ENCODE results near the gene SMC5.
A peak's percentile ranks its signal among the peaks of the same experiment; 100 is the strongest.
"Not testable (repeated sequence)": the region's sequence is repeated elsewhere in the genome, so short reads cannot be mapped to it uniquely, and the experiment has no call there.

Gene SMC5

DNA sequence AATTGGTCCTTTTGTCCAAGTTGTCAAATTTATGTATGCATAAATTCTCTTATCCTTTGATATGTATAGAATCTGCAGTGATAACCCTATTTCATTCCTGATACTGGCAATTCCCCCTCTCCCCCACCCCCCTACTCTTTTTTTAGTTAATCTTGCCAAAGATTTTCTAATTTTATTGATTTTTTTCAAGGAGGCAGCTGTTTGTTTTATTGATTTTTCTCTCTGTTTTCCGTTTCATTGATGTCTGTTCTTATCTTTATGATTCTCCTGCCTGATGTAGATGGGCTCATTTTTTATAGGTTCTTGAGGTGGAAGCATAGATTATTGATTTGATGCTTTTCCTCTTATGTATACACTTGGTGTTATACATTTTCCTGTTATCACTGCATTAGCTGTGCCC lies 34.4 kb downstream of the SMC5 start:
- no peak overlapping the region for H3K27ac Mint-ChIP-seq
- no peaks in the 10 kb centered on the region for H3K27me3 Mint-ChIP-seq
- H3K4me3 Mint-ChIP-seq: no peak overlapping the region
- H3K4me1 Mint-ChIP-seq (ENCODE audit: low read depth): peaks cover 12% of the 10 kb centered on the region
- H3K9me3 Mint-ChIP-seq: peaks cover 6% of the 10 kb centered on the region
- peaks cover 79% of the 10 kb centered on the region for H3K36me3 Mint-ChIP-seq (ENCODE audit: low read depth)

DNA sequence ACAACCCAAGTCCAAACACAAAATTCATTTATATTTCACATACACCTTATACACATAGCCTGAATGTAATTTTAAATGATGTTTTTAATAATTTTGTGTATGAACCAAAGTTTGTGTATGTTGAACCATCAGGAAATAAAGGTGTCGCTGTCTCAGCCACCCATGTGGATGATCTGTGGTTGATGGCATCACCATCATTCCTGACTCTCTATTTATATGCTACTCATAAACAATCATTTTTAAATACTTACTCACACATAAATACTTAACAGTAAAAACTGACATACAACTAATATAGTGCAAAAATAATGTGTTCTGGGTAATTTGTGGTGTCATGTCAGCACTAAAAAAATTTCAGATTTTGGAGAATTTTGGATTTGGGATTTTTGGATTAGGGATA lies 38.4 kb downstream of the SMC5 start:
- Mint-ChIP-seq H3K4me3 (no peak overlapping the region), H3K27ac (no peak overlapping the region), H3K36me3 (ENCODE audit: low read depth) (peaks cover 78% of the 10 kb centered on the region), H3K27me3 (no peaks in the 10 kb centered on the region), H3K4me1 (ENCODE audit: low read depth) (peaks cover 12% of the 10 kb centered on the region), H3K9me3 (no peaks in the 10 kb centered on the region)

DNA sequence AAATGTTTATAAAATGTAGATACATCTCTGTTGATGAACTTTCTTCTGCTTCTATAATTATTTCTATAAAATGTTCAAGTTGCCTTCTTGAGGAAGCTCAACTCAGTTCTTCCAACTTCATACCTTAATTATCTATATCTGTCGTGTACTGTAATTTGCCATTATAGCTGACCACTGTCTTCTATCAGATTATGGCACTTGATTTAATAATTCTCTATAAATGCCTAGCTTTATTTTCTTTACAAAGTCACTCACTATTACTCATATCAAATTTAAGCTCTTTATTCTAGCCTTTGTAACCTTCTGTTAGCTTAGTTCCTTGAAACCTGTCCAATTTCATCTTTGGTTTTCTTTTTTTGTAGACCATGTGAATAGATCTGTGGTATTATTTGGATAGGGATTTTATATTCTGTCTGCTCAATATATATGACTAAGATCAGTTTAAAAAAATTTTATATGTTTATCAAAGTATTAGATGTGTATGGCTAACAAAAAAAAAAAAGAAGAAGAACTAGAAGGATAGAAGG lies 39.5 kb downstream of the SMC5 start:
- no peak overlapping the region for H3K4me3 Mint-ChIP-seq
- no peaks in the 10 kb centered on the region for H3K9me3 Mint-ChIP-seq
- peaks cover 12% of the 10 kb centered on the region for H3K4me1 Mint-ChIP-seq (ENCODE audit: low read depth)
- H3K36me3 Mint-ChIP-seq (ENCODE audit: low read depth): peaks cover 75% of the 10 kb centered on the region
- no peak overlapping the region for H3K27ac Mint-ChIP-seq
- no peaks in the 10 kb centered on the region for H3K27me3 Mint-ChIP-seq

DNA sequence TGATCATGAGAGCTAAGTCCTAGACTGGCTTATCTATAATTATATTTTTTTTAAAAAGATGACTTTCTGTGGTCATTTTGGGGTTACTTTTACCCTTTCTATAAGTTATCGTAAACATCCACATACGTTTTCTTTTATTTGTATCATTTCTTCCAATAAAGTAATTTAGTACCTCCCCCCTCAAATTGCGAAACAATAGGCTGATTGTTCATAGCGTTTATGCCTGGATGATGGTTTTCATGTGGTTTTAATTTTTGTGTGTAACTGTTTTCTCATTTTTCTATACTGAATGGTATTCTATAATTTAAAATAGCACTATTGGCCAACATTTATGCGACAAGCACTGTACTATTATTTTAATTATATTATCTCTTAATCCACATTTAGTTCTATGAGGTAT lies 44.5 kb downstream of the SMC5 start:
- H3K4me3 Mint-ChIP-seq: no peak overlapping the region
- H3K9me3 Mint-ChIP-seq: no peaks in the 10 kb centered on the region
- H3K4me1 Mint-ChIP-seq (ENCODE audit: low read depth): no peaks in the 10 kb centered on the region
- H3K36me3 Mint-ChIP-seq (ENCODE audit: low read depth): peaks cover 85% of the 10 kb centered on the region
- H3K27ac Mint-ChIP-seq: no peak overlapping the region
- H3K27me3 Mint-ChIP-seq: no peaks in the 10 kb centered on the region

DNA sequence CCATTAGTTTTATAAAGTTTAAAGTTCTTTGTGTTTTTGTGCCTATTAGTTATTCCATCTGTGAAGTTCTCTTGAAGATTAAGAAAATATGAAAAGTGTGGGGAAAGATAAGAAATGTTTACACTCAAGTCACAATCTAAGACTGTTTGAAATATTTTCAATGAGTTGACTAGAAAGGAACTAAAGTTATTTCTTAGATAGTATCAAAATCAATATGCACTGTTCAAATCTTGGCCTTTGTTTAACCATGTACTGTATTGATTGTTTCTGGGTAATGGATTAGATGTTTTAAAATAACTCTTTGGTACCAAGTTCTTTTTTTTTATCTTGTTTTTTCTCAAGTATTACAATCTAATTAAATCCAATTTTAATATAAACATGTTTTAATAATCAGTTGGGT lies 46.0 kb downstream of the SMC5 start:
- Mint-ChIP-seq H3K9me3 (no peaks in the 10 kb centered on the region), H3K4me1 (ENCODE audit: low read depth) (no peaks in the 10 kb centered on the region), H3K27ac (no peak overlapping the region), H3K4me3 (no peak overlapping the region), H3K36me3 (ENCODE audit: low read depth) (peaks cover 85% of the 10 kb centered on the region), H3K27me3 (no peaks in the 10 kb centered on the region)

DNA sequence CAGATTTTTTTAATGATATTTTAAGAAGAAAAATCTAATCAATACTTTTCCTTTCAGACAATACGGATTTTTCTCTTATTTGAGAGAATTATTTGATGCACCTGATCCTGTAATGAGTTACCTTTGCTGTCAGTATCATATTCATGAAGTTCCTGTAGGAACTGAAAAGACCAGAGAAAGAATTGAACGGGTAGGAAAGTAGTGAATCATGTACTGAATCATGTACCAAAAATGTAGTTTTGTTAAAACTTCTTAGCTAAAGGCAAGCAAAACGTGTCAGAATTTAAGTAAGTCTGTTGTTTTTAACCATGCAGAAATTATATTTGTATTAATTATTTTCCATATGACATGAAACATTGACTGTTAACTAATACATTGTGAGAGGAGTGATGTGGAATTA lies 56.6 kb downstream of the SMC5 start:
- Mint-ChIP-seq H3K36me3 (ENCODE audit: low read depth) (peaks cover 65% of the 10 kb centered on the region), H3K4me1 (ENCODE audit: low read depth) (no peaks in the 10 kb centered on the region), H3K9me3 (no peaks in the 10 kb centered on the region), H3K4me3 (no peak overlapping the region), H3K27ac (no peak overlapping the region), H3K27me3 (no peaks in the 10 kb centered on the region)

DNA sequence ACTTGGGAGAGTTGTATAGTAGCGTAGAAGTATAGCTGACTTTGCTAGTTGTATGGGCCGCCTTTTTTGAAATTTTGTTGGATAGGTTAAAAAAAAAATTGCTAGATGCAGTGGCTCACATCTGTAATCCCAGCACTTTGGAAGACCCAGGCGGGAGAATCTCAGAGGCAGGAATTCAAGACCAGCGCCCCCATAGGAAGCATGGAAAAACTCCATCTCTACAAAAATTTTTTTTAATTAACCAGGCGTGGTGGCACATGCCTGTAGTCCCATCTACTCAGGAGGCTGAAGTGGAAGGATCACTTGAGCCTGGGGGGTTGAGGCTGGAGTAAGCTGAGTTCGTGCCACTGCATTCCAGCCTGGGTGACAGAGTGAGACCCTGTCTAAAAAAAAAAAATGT lies 59.2 kb downstream of the SMC5 start:
- Mint-ChIP-seq H3K36me3 (ENCODE audit: low read depth) (peaks cover 55% of the 10 kb centered on the region), H3K4me1 (ENCODE audit: low read depth) (no peaks in the 10 kb centered on the region), H3K9me3 (no peaks in the 10 kb centered on the region), H3K4me3 (no peak overlapping the region), H3K27me3 (no peaks in the 10 kb centered on the region), H3K27ac (no peak overlapping the region)

DNA sequence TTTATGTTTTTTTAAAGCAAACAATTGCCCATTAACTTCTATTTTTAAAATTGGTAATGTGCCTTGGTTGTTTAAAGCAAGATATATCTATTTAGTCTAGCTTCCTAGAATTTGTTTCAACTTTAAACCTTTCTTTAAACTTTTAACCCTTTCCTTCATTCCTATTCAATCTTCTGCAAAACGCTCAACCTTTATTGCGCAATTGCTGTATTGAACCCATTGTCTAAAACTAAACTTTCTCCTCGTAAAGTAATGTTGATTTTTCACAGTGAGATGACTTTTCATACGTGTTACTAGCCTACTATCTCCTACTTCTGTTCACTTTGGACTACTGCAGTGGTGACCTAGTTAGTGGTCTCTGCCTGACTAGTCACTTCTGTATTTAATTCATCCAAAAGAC lies 63.3 kb downstream of the SMC5 start:
- Mint-ChIP-seq H3K27ac (no peak overlapping the region), H3K4me3 (no peak overlapping the region), H3K36me3 (ENCODE audit: low read depth) (peaks cover 69% of the 10 kb centered on the region), H3K27me3 (no peaks in the 10 kb centered on the region), H3K4me1 (ENCODE audit: low read depth) (no peaks in the 10 kb centered on the region), H3K9me3 (peaks cover 1% of the 10 kb centered on the region)

DNA sequence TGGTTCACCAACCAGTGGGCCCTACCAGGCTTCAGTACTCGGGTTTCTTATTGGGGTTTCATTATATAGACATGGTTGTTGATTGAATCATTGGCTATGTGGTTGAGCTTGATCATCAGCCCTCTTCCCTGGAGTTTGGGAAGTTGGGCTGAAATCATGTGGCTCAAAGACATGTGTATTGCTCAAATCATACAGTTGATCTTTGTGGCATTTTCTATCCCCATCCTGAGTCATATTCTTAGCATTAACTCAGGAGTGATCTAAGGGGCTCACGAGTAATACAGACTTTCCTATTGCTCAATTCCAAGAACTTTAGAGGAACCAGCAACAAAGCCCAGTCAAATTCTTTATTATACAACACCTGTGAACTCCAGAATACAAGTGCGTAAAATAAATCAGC lies 66.2 kb downstream of the SMC5 start:
- H3K27ac Mint-ChIP-seq: no peak overlapping the region
- H3K4me1 Mint-ChIP-seq (ENCODE audit: low read depth): no peaks in the 10 kb centered on the region
- peaks cover 11% of the 10 kb centered on the region for H3K9me3 Mint-ChIP-seq
- H3K36me3 Mint-ChIP-seq (ENCODE audit: low read depth): peaks cover 83% of the 10 kb centered on the region
- no peaks in the 10 kb centered on the region for H3K27me3 Mint-ChIP-seq
- H3K4me3 Mint-ChIP-seq: no peak overlapping the region

DNA sequence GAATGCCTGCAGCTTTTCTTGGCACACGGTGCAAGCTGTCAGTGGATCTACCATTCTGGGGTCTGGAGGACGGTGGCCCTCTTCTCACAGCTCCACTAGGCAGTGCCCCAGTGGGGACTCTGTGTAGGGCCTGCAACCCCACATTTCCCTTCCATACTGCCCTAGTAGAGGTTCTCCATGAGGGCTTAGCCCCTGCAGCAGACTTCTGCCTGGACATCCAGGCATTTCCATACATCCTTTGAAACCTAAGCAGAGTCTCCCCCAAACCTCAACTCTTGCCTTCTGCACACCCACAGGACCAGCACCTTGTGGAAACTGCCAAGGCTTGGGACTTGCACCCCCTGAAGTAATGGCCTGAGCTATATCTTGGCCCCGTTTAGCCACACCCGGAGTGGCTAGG lies 69.8 kb downstream of the SMC5 start:
- Mint-ChIP-seq H3K9me3 (peaks cover 11% of the 10 kb centered on the region), H3K36me3 (ENCODE audit: low read depth) (peaks cover 81% of the 10 kb centered on the region)
- H3K4me1 Mint-ChIP-seq (ENCODE audit: low read depth); H3K27me3 Mint-ChIP-seq; H3K4me3 Mint-ChIP-seq; H3K27ac Mint-ChIP-seq: not testable (repeated sequence)

DNA sequence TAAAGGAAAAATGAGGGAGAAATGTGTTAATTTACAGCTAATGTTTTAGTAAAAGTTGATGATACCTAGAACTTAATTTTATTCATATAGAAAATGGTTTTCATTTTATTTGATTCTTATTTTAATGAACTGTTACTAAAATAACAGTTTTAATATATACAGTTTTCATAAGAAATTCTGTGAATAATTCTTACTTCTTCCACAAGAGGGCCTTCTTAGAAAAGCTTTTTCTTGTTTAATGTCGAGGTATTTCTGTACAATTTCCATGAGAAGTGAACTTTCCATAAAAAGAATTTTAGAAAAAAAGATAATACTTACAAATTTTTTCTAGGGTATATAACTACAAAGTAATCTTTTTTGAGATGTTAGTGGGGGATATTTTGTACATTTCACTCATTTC lies 81.8 kb downstream of the SMC5 start:
- H3K27me3 Mint-ChIP-seq: no peaks in the 10 kb centered on the region
- H3K4me3 Mint-ChIP-seq: no peak overlapping the region
- no peak overlapping the region for H3K27ac Mint-ChIP-seq
- no peaks in the 10 kb centered on the region for H3K9me3 Mint-ChIP-seq
- H3K36me3 Mint-ChIP-seq (ENCODE audit: low read depth): peaks cover 20% of the 10 kb centered on the region
- H3K4me1 Mint-ChIP-seq (ENCODE audit: low read depth): no peaks in the 10 kb centered on the region

DNA sequence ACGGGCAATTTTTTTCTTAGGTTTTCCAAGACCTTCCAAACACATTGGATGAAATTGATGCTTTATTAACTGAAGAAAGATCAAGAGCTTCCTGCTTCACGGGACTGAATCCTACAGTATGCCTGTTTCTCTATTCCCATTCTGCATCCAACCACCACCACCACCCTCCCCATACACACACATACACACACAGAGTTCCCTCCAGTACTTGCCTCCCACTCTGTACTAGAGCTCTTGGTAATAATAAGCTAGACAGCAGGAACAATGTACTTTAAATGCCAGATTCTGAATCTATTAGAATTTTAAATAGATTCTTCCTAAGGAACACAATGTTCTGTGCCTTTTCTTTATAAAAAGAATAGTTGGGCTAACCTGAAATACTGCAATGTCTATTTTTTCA lies 88.3 kb downstream of the SMC5 start:
- Mint-ChIP-seq H3K9me3 (no peaks in the 10 kb centered on the region), H3K4me3 (no peak overlapping the region), H3K27me3 (no peaks in the 10 kb centered on the region), H3K36me3 (ENCODE audit: low read depth) (peaks cover 47% of the 10 kb centered on the region), H3K4me1 (ENCODE audit: low read depth) (no peaks in the 10 kb centered on the region), H3K27ac (no peak overlapping the region)

DNA sequence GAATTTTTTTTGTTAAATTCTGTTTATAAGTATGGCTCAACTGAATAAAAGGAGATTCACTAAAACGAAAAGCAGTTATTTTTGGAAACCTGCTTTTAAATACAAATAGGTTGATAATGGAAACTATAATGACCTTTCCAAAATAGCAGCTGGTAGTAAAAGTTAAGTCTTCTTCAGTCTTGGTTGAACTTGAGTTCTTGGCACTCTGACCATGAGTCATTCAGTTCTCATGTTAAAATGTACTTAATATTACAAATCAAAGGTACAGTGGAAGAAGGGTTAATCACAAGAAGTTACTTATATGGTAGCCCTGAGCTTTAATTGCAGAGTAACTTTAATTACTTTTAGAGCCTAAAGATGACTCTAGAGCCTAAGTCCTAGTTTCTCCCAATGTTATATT lies 93.6 kb downstream of the SMC5 start:
- no peaks in the 10 kb centered on the region for H3K4me1 Mint-ChIP-seq (ENCODE audit: low read depth)
- H3K36me3 Mint-ChIP-seq (ENCODE audit: low read depth): peaks cover 46% of the 10 kb centered on the region
- no peaks in the 10 kb centered on the region for H3K9me3 Mint-ChIP-seq
- no peaks in the 10 kb centered on the region for H3K27me3 Mint-ChIP-seq
- H3K27ac Mint-ChIP-seq: no peak overlapping the region
- H3K4me3 Mint-ChIP-seq: no peak overlapping the region

DNA sequence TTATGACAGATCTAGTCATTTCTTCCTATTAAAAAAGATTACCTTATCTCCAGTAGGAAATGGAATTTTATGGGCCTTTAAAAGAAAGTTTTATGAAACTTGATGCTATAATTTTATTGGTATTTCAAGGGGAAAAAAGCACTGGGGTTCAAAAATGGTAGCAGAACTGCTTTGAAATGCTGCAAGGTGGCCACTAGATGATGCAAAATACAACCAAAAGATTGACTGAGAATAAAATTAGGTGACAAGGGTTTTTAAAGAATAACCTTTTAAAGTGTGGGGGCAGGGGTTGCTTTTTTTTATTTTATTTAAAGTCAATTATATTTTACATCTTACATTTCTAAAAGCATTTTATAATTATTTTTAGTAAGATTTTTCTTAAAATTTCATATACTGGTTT lies 94.0 kb downstream of the SMC5 start:
- Mint-ChIP-seq H3K27ac (no peak overlapping the region), H3K9me3 (no peaks in the 10 kb centered on the region), H3K36me3 (ENCODE audit: low read depth) (peaks cover 45% of the 10 kb centered on the region), H3K27me3 (no peaks in the 10 kb centered on the region), H3K4me3 (no peak overlapping the region), H3K4me1 (ENCODE audit: low read depth) (no peaks in the 10 kb centered on the region)

DNA sequence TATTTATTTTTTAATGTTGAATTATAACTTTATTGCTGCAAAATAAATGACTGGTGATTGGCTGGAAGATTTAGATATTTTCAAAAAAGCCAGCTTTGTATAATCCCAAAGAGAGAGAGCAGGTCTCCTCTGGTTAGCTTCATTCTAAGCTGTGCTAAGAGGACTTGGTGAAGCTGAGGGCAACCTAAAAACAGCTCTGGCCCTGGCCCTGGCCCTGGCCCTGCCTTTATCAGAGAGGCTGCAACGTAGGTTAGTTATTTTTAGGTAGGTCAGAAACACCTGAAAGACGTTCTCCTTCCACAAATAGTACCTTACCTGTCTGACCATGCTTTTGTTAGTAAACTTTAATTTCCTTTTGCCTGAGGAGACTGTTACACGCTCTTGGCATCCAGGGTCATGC lies 97.0 kb downstream of the SMC5 start:
- Mint-ChIP-seq H3K4me1 (ENCODE audit: low read depth) (no peaks in the 10 kb centered on the region), H3K4me3 (no peak overlapping the region), H3K27ac (peak overlapping the region; percentile 21), H3K36me3 (ENCODE audit: low read depth) (peaks cover 30% of the 10 kb centered on the region), H3K9me3 (no peaks in the 10 kb centered on the region), H3K27me3 (no peaks in the 10 kb centered on the region)

DNA sequence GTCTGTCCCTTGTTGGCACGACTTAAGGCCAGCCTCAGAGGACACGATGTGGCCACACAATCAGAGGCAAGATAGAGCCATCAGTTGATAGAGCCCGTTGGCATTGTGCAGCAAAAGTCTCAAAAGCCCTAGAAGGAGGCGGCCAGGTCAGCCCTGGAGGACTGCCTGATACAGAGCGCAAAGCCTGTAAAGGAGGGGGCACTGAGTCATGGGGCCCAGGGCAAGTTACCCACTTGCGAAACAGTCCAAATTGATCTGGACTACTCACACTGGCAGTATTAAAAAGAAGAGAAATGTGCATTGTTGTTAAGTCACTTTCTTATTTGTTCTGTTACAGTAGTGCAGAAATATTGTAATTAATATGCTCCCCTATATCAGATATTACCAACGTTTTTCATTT lies 104.2 kb downstream of the SMC5 start:
- H3K4me3 Mint-ChIP-seq: no peak overlapping the region
- H3K9me3 Mint-ChIP-seq: no peaks in the 10 kb centered on the region
- H3K4me1 Mint-ChIP-seq (ENCODE audit: low read depth): no peaks in the 10 kb centered on the region
- no peak overlapping the region for H3K27ac Mint-ChIP-seq
- H3K27me3 Mint-ChIP-seq: no peaks in the 10 kb centered on the region
- H3K36me3 Mint-ChIP-seq (ENCODE audit: low read depth): peaks cover 5% of the 10 kb centered on the region

DNA sequence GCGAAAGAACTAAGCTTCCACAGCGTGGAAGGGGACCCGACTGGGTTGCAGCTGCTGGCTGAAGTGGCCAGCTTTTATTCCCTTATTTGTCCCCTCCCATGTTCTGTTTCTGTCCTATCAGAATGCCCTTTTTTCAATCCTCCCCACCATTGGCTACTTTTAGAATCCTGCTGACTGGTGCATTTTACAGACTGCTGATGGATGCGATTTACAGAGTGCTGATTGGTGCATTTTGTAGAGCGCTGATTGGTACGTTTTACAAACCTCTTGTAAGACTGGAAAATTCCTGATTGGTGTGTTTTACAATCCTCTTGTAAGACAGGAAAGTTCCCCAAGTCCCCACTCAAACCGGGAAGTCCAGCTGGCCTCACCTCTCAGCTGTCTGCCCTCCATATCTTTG lies 105.0 kb downstream of the SMC5 start:
- Mint-ChIP-seq H3K27ac (no peak overlapping the region), H3K27me3 (no peaks in the 10 kb centered on the region), H3K4me1 (ENCODE audit: low read depth) (no peaks in the 10 kb centered on the region), H3K36me3 (ENCODE audit: low read depth) (peaks cover 5% of the 10 kb centered on the region), H3K9me3 (no peaks in the 10 kb centered on the region), H3K4me3 (no peak overlapping the region)

All from stimulated activated naive CD8-positive, alpha-beta T cell treated with anti-CD3 and anti-CD28 coated beads, Interleukin-15, Interleukin-2, amounts not matched to agents 100 ng/mL and 50 ng/mL, for 24 hours (primary cell).